HG03575 (cell line): ENCODE results near the gene CLUH.
"Not testable (repeated sequence)": the region's sequence is repeated elsewhere in the genome, so short reads cannot be mapped to it uniquely, and the experiment has no call there.

Experiments used
- ATAC-seq: cut with Tn5 transposase; IDR thresholded peaks from one replicate; pipeline ENCODE4 v1.9.1; 2021; ENCODE audit not compliant: unreplicated experiment, insufficient number of reproducible peaks, low FRiP score; ENCODE audit errors: extremely low read depth

CLUH gene

GRCh38 chr17:2703606-2704005 is 8.0 kb downstream of the CLUH start:
- no peak for ATAC-seq

- ATAC-seq: no peak
Observed at GRCh38 chr17:2703181-2703580, 8.4 kb downstream of the CLUH start.

GRCh38 chr17:2701996-2702741 is 9.4 kb downstream of the CLUH start:
- no peak for ATAC-seq

GRCh38 chr17:2701161-2701995 is 10.2 kb downstream of the CLUH start:
- no peak for ATAC-seq

- ATAC-seq: no peak
Observed at GRCh38 chr17:2700491-2701141, 10.9 kb downstream of the CLUH start.

GRCh38 chr17:2700030-2700490 is 11.5 kb downstream of the CLUH start:
- ATAC-seq: no peak

GRCh38 chr17:2699216-2699805 is 12.3 kb downstream of the CLUH start:
- ATAC-seq: not testable (repeated sequence)

GRCh38 chr17:2697611-2698162 is 13.9 kb downstream of the CLUH start:
- no peak for ATAC-seq

GRCh38 chr17:2695961-2696760 is 15.4 kb downstream of the CLUH start:
- ATAC-seq: no peak

GRCh38 chr17:2695243-2695960 is 16.2 kb downstream of the CLUH start:
- ATAC-seq: no peak

- no peak for ATAC-seq
Observed at GRCh38 chr17:2694381-2695242, 17.0 kb downstream of the CLUH start.

GRCh38 chr17:2693561-2694380 is 17.8 kb downstream of the CLUH start:
- no peak for ATAC-seq

- no peak for ATAC-seq
Observed at GRCh38 chr17:2692781-2693135, 18.8 kb downstream of the CLUH start.

GRCh38 chr17:2691965-2692780 is 19.4 kb downstream of the CLUH start:
- ATAC-seq: no peak

- no peak for ATAC-seq
Observed at GRCh38 chr17:2691069-2691871, 20.3 kb downstream of the CLUH start.
